Ovary (tissue), 9 donors: ENCODE results near the gene TXNRD3. TPM values are rescaled to one million over a fixed set of nuclear protein-coding genes. Genes with fewer than 3 reads are reported as not detected.

ENCODE experiments used
- DNase-seq, 5 donors: peaks; one replicate each; pipeline ENCODE4 v3.0.0-alpha.2; 2019 to 2020
- H3K27ac ChIP-seq, 2 donors: fragments of 200-600 bp; one replicate each; pipeline versions ENCODE4 v1.5.1 to v1.8.0; 2019 to 2022
- H3K27me3 ChIP-seq: fragments of 200-600 bp; one replicate; pipeline ENCODE4 v1.8.0; 2022
- H3K36me3 ChIP-seq: fragments of 200-600 bp; sonication (generic); one replicate; pipeline ENCODE4 v1.5.1; 2019
- H3K4me1 ChIP-seq: one replicate; pipeline ENCODE4 v1.8.1; 2013; ENCODE audit warnings: mild to moderate bottlenecking, moderate library complexity; ENCODE audit not compliant: insufficient read depth
- H3K4me3 ChIP-seq: fragments of 200-600 bp; sonication (generic); one replicate; pipeline ENCODE4 v1.5.1; 2017
- H3K9me3 ChIP-seq, 2 donors: fragments of 200-600 bp in 1 of 2; sonication (generic) in 1 of 2; one replicate each; pipeline versions ENCODE4 v1.5.1 to v1.8.1; 2013 to 2019; ENCODE audit warnings: mild to moderate bottlenecking in 1 of 2, moderate library complexity in 1 of 2
- CTCF ChIP-seq, 3 donors: fragments of 450-650 bp in 2 of 3; fragments of 200-600 bp in 1 of 3; IDR thresholded peaks; one replicate each; pipeline versions ENCODE4 v1.5.1 to v1.8.0; 2016 to 2022; ENCODE audit warnings: antibody characterized with exemption in 3 of 3, mild to moderate bottlenecking in 1 of 3
- EP300 ChIP-seq: sonication (generic); formaldehyde crosslinking; IDR thresholded peaks from one replicate; pipeline ENCODE4 v1.6.1; 2017; ENCODE audit warnings: antibody characterized with exemption
- POLR2A ChIP-seq: fragments of 450-650 bp; IDR thresholded peaks from one replicate; pipeline ENCODE4 v1.6.1; 2017; ENCODE audit warnings: antibody characterized with exemption, mild to moderate bottlenecking, moderate library complexity
- WGBS, 3 donors: extraction: QIAGEN DNeasy Blood & Tissue Kit in 1 of 3; methylation state at CpG; one replicate each; pipeline versions ENCODE4 v1.1.5 to v1.1.7; 2013 to 2017; 5-methylcytosine and 5-hydroxymethylcytosine counted together
- intact Hi-C, 4 donors: fragments of 100-400 bp; cut with DNase I; formaldehyde crosslinking; loops; one replicate each; pipeline versions ENCODE4 v1.11.0 to v1.15.1; 2022 to 2023
- polyA plus RNA-seq, 2 donors: library from polyadenylated mRNA; stranded (reverse); fragments of 200-250 nt in 1 of 2; fragments of 350-450 nt in 1 of 2; fragmentation: Illumina TruSeq in 1 of 2; extraction: RNeasy Lipid Tissue Mini Kit (QIAGEN cat#74804) in 1 of 2; gene quantifications; one replicate each; pipeline ENCODE4 v1.2.3, GENCODE V29; 2013 to 2014
- total RNA-seq, 7 donors: library from RNA; depleted of rRNA in 2 of 7; stranded (reverse); fragments of >200 nt in 2 of 7; fragmentation: NEBNext Ultra II Directional in 3 of 7; extraction: Animal tissue kit (Norgen Biotek cat#: 25700) in 3 of 7; gene quantifications; one replicate each; pipeline versions ENCODE4 v1.1.0 to v1.2.4, GENCODE V29; 2016 to 2023
- donor health status: DM: no; HTN: no; CAD: no; lungs with moderate emphysema.
- donor health status: DM: no; HTN: no; CAD: no.
- donor health status: Bipolar disorder and iron deficiency.
- donor health status: DM: yes; HTN: yes; CAD: no.
- donor health status: DM: no; HTN: no; CAD: no.
- donor health status: DM: yes; HTN: yes; CAD: no.

TXNRD3 gene
- total and polyA plus RNA-seq, 9 donors, result 10.1 to 25.3 (median 19.6) TPM

GRCh38 chr3:126568776-126569342 is 86.1 kb downstream of the TXNRD3 start:
- Histone ChIP-seq H3K27me3 (no peaks in the 10 kb centered on the region), H3K27ac (no peak overlapping the region), H3K9me3 (no peaks in the 10 kb centered on the region), H3K36me3 (no peaks in the 10 kb centered on the region), H3K4me3 (no peak overlapping the region), H3K4me1 (no peaks in the 10 kb centered on the region)
- no peak for DNase-seq
- intact Hi-C loops, result no loop called here
- 65 to 83% (median 78%) methylated on average over 3 of the region's 3 CpGs for WGBS, 3 donors
- no peak for TF ChIP-seq POLR2A
- TF ChIP-seq CTCF (IDR thresholded peaks at IDR 0.05), result no peak
- TF ChIP-seq EP300, result no peak

- Histone ChIP-seq H3K27ac (no peak overlapping the region), H3K36me3 (no peaks in the 10 kb centered on the region), H3K4me1 (no peaks in the 10 kb centered on the region), H3K27me3 (no peaks in the 10 kb centered on the region), H3K9me3 (no peaks in the 10 kb centered on the region), H3K4me3 (no peak overlapping the region)
- WGBS, 3 donors, result 49 to 55% (median 54%) methylated on average over 10 of the region's 10 CpGs
- DNase-seq, result no peak
- intact Hi-C loops, result no loop called here
- TF ChIP-seq CTCF (IDR thresholded peaks at IDR 0.05) (no peak), EP300 (no peak), POLR2A (no peak)
These were observed 87.1 kb downstream of the TXNRD3 start for GRCh38 chr3:126567696-126568438.

GRCh38 chr3:126562737-126563276 is 92.1 kb downstream of the TXNRD3 start:
- H3K9me3 ChIP-seq, result no peaks in the 10 kb centered on the region
- WGBS, 3 donors, result 80 to 89% (median 85%) methylated on average over 2 of the region's 2 CpGs
- intact Hi-C loops, result no loop called here

More at GRCh38 chr3:126562737-126563276, 92.1 kb downstream of the TXNRD3 start:
- no peak for TF ChIP-seq POLR2A
- no peak for TF ChIP-seq CTCF (IDR thresholded peaks at IDR 0.05)
- TF ChIP-seq EP300, result no peak
- no peaks in the 10 kb centered on the region for H3K27me3 ChIP-seq
- no peak overlapping the region for H3K27ac ChIP-seq
- no peaks in the 10 kb centered on the region for H3K4me1 ChIP-seq
- H3K36me3 ChIP-seq, result no peaks in the 10 kb centered on the region
- no peak for DNase-seq
- no peak overlapping the region for H3K4me3 ChIP-seq
